Measurements from ENCODE around the gene OR51B5. TPM values are rescaled to one million over a fixed set of nuclear protein-coding genes. Genes with fewer than 3 reads are reported as not detected.
"Not testable (repeated sequence)": the region's sequence is repeated elsewhere in the genome, so short reads cannot be mapped to it uniquely, and the experiment has no call there.

OR51B5 gene
- total RNA-seq, 1 donor: 0.31 TPM

GRCh38 chr11:5351208-5351607 lies 7.9 kb upstream of the OR51B5 start, which contains the start of gene OR51B6:
OR51B6 (plus strand) TSS chr11:5351508; CDS start chr11:5351508, 0 bp downstream.
- H3K9me3 ChIP-seq (ENCODE audit: low read depth, low read length): no peaks in the 10 kb centered on the region

DNA sequence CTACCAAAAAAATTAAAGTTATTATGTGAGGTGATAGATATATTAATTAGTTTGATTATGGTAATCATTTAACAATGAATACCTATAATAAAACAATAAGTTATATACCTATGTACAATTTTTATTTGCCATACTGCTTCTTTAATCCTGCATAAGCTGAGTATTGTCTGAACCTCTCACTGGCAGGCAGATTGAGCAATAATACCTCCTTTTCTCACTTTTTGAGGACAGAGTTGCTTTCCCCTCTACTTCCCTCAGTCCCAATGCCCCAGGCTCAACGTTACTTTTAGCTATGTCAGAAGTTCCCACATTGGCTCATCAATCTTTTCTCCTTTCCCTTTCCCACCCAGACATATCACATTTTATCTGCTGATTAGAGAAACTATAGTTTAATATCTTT lies 6.2 kb upstream of the OR51B5 start:
- Histone ChIP-seq H3K9me3 (ENCODE audit: low read depth, low read length) (no peaks in the 10 kb centered on the region), H3K27me3 (ENCODE audit: insufficient read depth, low read length) (no peaks in the 10 kb centered on the region), H3K4me3 (ENCODE audit: low read length) (no peak overlapping the region), H3K4me1 (ENCODE audit: insufficient read depth, low read length) (no peaks in the 10 kb centered on the region)

More at GRCh38 chr11:5351208-5351607, 7.9 kb upstream of the OR51B5 start, which contains the start of gene OR51B6:
- Histone ChIP-seq H3K4me1 (ENCODE audit: insufficient read depth, low read length) (no peaks in the 10 kb centered on the region), H3K4me3 (ENCODE audit: low read length) (no peak within 1 kb of the TSS), H3K27me3 (ENCODE audit: insufficient read depth, low read length) (no peaks in the 10 kb centered on the region)

GRCh38 chr11:5348551-5349194 lies 5.3 kb upstream of the OR51B5 start:
- Histone ChIP-seq H3K27me3 (ENCODE audit: insufficient read depth, low read length) (no peaks in the 10 kb centered on the region), H3K4me3 (ENCODE audit: low read length) (no peak overlapping the region), H3K9me3 (ENCODE audit: low read depth, low read length) (no peaks in the 10 kb centered on the region), H3K4me1 (ENCODE audit: insufficient read depth, low read length) (no peaks in the 10 kb centered on the region)

GRCh38 chr11:5345831-5346230 lies 2.5 kb upstream of the OR51B5 start:
- Histone ChIP-seq H3K4me3 (ENCODE audit: low read length) (no peak overlapping the region), H3K27me3 (ENCODE audit: insufficient read depth, low read length) (no peaks in the 10 kb centered on the region), H3K9me3 (ENCODE audit: low read depth, low read length) (no peaks in the 10 kb centered on the region), H3K4me1 (ENCODE audit: insufficient read depth, low read length) (no peaks in the 10 kb centered on the region)

- no peak overlapping the region for H3K4me3 ChIP-seq (ENCODE audit: low read length)
- no peaks in the 10 kb centered on the region for H3K27me3 ChIP-seq (ENCODE audit: insufficient read depth, low read length)
- no peaks in the 10 kb centered on the region for H3K9me3 ChIP-seq (ENCODE audit: low read depth, low read length)
- no peaks in the 10 kb centered on the region for H3K4me1 ChIP-seq (ENCODE audit: insufficient read depth, low read length)
These were observed 3.5 kb downstream of the OR51B5 start for GRCh38 chr11:5339771-5340322.

GRCh38 chr11:5337253-5337652 lies 6.1 kb downstream of the OR51B5 start:
- not testable (repeated sequence) for H3K4me1 ChIP-seq (ENCODE audit: insufficient read depth, low read length); H3K4me3 ChIP-seq (ENCODE audit: low read length); H3K9me3 ChIP-seq (ENCODE audit: low read depth, low read length)

DNA sequence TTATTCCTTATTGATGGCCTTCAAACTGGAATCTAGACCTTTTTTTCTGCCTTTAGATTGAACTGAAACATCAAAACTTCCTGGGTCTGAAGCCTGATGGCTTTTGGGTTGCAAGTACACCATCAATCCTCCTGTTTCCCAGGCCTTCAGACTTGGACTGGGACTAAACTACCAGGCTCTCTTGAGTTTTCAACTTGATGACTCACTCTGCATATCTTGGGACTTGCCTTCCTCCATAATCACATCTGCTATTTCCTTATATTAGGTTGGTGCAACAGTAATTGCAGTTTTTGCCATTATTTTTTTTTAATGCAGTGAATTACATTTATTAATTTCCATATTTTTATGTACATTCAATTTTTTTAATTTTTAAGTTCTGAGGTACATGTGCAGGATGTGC lies 7.0 kb downstream of the OR51B5 start:
- no peaks in the 10 kb centered on the region for H3K4me1 ChIP-seq (ENCODE audit: insufficient read depth, low read length)
- H3K27me3 ChIP-seq (ENCODE audit: insufficient read depth, low read length): no peaks in the 10 kb centered on the region
- H3K9me3 ChIP-seq (ENCODE audit: low read depth, low read length): no peaks in the 10 kb centered on the region
- no peak overlapping the region for H3K4me3 ChIP-seq (ENCODE audit: low read length)

More at GRCh38 chr11:5337253-5337652, 6.1 kb downstream of the OR51B5 start:
- H3K27me3 ChIP-seq (ENCODE audit: insufficient read depth, low read length): not testable (repeated sequence)

DNA sequence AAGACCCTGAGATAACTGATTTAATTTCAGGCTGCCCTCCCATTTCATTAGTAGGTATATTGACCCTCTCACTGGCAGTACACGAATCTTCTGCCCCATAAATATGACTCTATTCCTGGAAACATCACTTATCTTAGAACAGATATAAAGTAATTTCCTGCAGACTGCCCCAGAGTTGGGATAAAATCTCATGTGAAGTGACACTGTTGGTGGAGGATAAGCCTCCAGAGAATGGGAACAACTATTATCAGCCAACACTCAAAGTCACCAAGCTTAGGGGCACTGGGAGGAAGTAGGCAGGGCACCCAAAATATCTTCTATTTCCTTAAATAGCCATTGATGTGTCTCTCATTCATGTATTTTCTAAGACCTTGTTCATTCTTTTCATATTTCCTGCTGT lies 8.2 kb downstream of the OR51B5 start:
- no peaks in the 10 kb centered on the region for H3K4me1 ChIP-seq (ENCODE audit: insufficient read depth, low read length)
- H3K9me3 ChIP-seq (ENCODE audit: low read depth, low read length): no peaks in the 10 kb centered on the region
- H3K27me3 ChIP-seq (ENCODE audit: insufficient read depth, low read length): no peaks in the 10 kb centered on the region
- H3K4me3 ChIP-seq (ENCODE audit: low read length): no peak overlapping the region

DNA sequence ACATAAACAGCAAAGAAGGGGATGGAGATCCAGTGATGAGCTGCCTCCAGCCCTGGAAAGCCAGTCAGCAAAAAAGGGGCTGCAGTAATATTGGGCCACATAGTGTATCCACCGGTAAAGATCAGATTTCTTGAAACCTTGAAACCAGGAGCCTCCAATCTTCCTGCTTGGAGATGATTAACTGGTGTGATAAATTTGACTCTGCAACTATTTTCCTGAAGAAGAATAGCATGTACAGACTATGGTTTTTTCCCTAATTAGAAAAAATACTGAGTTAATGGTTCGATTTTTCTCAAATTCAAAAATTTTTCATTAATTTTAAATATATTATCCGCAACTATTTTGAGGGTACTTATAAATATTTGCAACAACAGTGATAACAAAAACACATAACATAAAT lies 19.1 kb downstream of the OR51B5 start, which contains the start of gene OR51B2:
TSS of gene OR51B2 (minus strand) at position 101 of the 400 bp plus-strand sequence. CDS start at position 101, 0 bp downstream.
- Histone ChIP-seq H3K4me1 (ENCODE audit: insufficient read depth, low read length) (no peaks in the 10 kb centered on the region), H3K27me3 (ENCODE audit: insufficient read depth, low read length) (no peaks in the 10 kb centered on the region), H3K9me3 (ENCODE audit: low read depth, low read length) (no peaks in the 10 kb centered on the region), H3K4me3 (ENCODE audit: low read length) (no peak within 1 kb of the TSS)

DNA sequence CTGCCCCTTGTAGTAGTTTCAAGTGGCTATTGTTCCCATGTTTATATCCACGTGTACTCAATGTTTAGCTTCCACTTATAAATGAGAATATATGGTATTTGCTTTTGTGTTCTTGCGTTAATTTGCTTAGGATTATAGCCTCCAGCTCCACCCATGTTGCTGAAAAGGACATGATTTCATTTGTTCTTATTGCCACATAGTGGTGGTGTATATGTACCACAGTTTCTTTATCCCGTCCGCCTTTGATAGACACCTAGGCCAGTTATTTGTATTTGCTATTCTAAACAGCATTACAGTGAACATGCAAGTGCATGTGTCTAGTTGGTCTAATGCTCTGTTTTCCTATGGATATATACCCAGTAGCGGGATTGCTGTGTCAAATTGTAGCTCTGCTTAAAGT lies 26.0 kb downstream of the OR51B5 start:
- no peaks in the 10 kb centered on the region for H3K4me1 ChIP-seq (ENCODE audit: insufficient read depth, low read length)
- H3K27me3 ChIP-seq (ENCODE audit: insufficient read depth, low read length): no peaks in the 10 kb centered on the region
- H3K9me3 ChIP-seq (ENCODE audit: low read depth, low read length): no peaks in the 10 kb centered on the region
- no peak overlapping the region for H3K4me3 ChIP-seq (ENCODE audit: low read length)

DNA sequence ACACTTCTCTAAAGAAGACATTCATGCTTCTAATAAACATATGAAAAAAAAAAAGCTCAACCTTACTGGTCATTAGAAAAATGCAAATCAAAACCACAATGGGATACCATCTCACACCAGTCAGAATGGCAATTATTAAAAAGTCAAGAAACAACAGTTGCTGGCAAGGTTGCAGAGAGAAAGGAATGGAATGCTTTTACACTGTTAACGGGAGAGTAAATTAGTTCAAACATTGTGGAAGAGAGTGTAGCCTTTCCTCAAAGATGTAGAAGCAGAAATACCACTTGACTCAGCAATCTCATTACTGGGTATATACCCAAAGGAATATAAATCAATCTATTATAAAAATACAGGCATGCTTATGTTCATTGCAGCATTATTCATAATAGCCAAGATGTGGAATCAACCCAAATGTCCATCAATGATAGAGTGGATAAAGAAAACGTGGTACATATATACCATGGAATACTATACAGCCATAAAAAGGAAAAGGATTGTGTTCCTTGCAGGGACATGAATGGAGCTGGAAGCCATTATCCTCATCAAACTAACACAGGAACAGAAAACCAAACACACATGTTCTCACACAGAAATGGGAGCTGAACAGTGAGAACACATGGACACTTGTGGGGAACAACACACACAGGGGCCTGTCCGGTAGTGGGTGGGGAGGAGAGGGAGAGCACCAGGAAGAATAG lies 29.8 kb downstream of the OR51B5 start:
- H3K27me3 ChIP-seq (ENCODE audit: insufficient read depth, low read length); H3K4me1 ChIP-seq (ENCODE audit: insufficient read depth, low read length); H3K4me3 ChIP-seq (ENCODE audit: low read length); H3K9me3 ChIP-seq (ENCODE audit: low read depth, low read length): not testable (repeated sequence)

GRCh38 chr11:5310423-5310822 lies 32.9 kb downstream of the OR51B5 start:
- H3K4me3 ChIP-seq (ENCODE audit: low read length): no peak overlapping the region
- H3K4me1 ChIP-seq (ENCODE audit: insufficient read depth, low read length): no peaks in the 10 kb centered on the region
- H3K27me3 ChIP-seq (ENCODE audit: insufficient read depth, low read length): no peaks in the 10 kb centered on the region
- H3K9me3 ChIP-seq (ENCODE audit: low read depth, low read length): no peaks in the 10 kb centered on the region

DNA sequence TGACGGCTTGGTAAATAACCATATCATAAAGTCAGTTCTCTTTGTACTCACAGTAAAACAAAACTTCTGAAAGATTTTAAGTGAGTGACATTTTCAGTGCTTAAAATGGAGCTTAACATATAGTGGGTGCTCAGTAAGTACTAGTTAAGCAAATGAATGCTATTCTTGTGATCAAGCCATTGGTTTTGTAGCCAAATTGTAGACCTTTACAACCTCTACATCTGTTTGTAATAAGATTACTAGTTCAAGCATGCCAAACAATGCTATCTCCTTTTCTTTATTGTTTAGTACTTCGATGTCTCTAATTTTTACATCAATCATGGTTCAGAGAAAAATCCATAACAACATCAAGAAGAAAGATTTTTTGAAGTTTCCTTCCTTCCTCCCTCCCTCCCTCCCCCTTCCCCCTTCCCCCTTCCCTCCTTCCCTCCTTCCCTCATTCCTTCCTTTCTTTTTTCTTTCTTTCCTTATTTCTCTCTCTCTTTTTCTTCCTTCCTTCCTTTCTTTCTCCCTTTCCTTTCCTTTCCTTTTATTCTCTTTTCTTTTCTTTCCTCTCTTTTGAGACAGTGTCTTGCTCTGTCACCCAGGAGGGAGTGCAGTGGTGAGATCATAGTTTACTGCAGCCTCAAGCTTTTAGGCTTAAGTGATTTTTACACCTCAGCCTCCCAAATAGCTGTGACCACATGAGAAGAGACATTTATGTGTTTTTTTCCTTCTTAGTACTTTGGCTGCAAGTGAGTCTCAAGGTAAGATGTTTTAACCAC lies 35.9 kb downstream of the OR51B5 start:
- Histone ChIP-seq H3K4me1 (ENCODE audit: insufficient read depth, low read length) (no peaks in the 10 kb centered on the region), H3K4me3 (ENCODE audit: low read length) (no peak overlapping the region), H3K9me3 (ENCODE audit: low read depth, low read length) (no peaks in the 10 kb centered on the region), H3K27me3 (ENCODE audit: insufficient read depth, low read length) (no peaks in the 10 kb centered on the region)

DNA sequence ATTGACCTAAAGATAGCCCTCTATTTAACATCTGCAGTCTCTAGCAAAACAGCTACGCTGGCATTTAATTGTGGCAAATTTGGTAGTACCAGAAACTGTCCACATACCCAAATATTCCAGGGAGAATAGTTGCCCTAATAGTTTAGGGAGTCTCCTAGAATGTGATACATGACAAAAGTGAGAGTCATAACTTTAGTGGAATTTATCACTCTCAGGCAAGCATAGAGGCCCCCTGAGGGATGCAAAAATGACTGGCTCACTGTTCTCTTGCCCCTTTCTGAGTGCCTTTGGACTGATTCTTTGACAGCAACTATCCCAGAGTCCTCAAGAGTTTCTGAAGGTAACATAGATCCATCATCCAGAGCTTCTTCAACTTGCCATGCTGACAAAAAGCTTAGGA lies 39.3 kb downstream of the OR51B5 start:
- no peaks in the 10 kb centered on the region for H3K9me3 ChIP-seq (ENCODE audit: low read depth, low read length)
- no peak overlapping the region for H3K4me3 ChIP-seq (ENCODE audit: low read length)
- H3K27me3 ChIP-seq (ENCODE audit: insufficient read depth, low read length): no peaks in the 10 kb centered on the region
- no peaks in the 10 kb centered on the region for H3K4me1 ChIP-seq (ENCODE audit: insufficient read depth, low read length)

DNA sequence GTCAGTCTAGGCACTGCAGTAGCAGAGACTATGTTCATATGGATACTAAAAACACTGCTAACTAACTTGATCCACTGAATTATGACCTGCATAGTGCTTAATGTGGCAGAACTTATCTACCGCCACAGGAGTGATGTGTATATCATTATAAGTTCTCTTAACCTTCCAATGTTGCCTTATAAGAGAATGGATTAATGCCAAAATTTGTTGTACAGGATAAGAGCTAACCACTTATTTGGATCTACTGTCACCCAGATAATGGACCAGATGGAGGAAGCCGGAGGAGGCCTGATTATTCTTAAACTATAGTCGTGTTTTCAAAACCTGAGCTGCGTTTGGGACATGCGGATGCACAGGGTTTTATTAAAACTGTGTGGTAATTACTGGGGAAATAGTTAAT lies 39.7 kb downstream of the OR51B5 start:
- H3K4me1 ChIP-seq (ENCODE audit: insufficient read depth, low read length): no peaks in the 10 kb centered on the region
- no peak overlapping the region for H3K4me3 ChIP-seq (ENCODE audit: low read length)
- no peaks in the 10 kb centered on the region for H3K9me3 ChIP-seq (ENCODE audit: low read depth, low read length)
- no peaks in the 10 kb centered on the region for H3K27me3 ChIP-seq (ENCODE audit: insufficient read depth, low read length)
